ENCODE measurements around the gene KRT10. TPM values are rescaled to one million over a fixed set of nuclear protein-coding genes. Genes with fewer than 3 reads are reported as not detected.
A peak's percentile ranks its signal among the peaks of the same experiment; 100 is the strongest.

The KRT10 gene
- total RNA-seq, 1 donor from 2014 or later: 40.7 TPM

GRCh38 chr17:40819528-40820125 lies 2.8 kb downstream of the KRT10 start:
- Mint-ChIP-seq H3K4me3 (peak overlapping the region; percentile 77), H3K27ac (peak overlapping the region; percentile 53), H3K36me3 (ENCODE audit: low read depth) (peaks cover 33% of the 10 kb centered on the region), H3K9me3 (peaks cover 6% of the 10 kb centered on the region), H3K27me3 (peaks cover 7% of the 10 kb centered on the region), H3K4me1 (peaks cover 16% of the 10 kb centered on the region)
- DNase-seq: no peak
- intact Hi-C loops (cut with micrococcal nuclease): loop anchor here (1.0 to 10.0 kb wide), 4 partner anchors 171 to 848 kb away; partner anchors contain the start of gene TOP2A
- ChIA-PET CTCF (interaction anchor here (0.7 to 1.5 kb wide), 3 partner anchors 829 to 848 kb away, joined by 3 to 5 read pairs (median 3); no protein-coding TSS in a partner anchor), POLR2A (interaction anchor here (0.8 to 3.5 kb wide), 6 partner anchors 40 to 869 kb away, joined by 3 to 25 read pairs (median 4); partner anchors contain the start of genes EIF1 and SMARCE1)
- ATAC-seq (ENCODE audit: low read depth): no peak
- TF ChIP-seq CTCF (IDR thresholded peaks at IDR 0.05): no peak

GRCh38 chr17:40818733-40819527 lies 3.5 kb downstream of the KRT10 start:
- peaks cover 8% of the 10 kb centered on the region for H3K9me3 Mint-ChIP-seq
- DNase-seq: peak; percentile 79
- no peak for TF ChIP-seq CTCF (IDR thresholded peaks at IDR 0.05)
- intact Hi-C loops (cut with micrococcal nuclease): loop anchor here (1.0 to 10.0 kb wide), 5 partner anchors 171 to 870 kb away; partner anchors contain the start of gene TOP2A
- H3K36me3 Mint-ChIP-seq (ENCODE audit: low read depth): peaks cover 33% of the 10 kb centered on the region
- H3K4me1 Mint-ChIP-seq: peaks cover 10% of the 10 kb centered on the region
- ATAC-seq (ENCODE audit: low read depth): peak; percentile 89
- peak overlapping the region; percentile 87 for H3K4me3 Mint-ChIP-seq
- peaks cover 14% of the 10 kb centered on the region for H3K27me3 Mint-ChIP-seq
- ChIA-PET CTCF (interaction anchor here (0.9 to 1.5 kb wide), 6 partner anchors 15 to 849 kb away, joined by 3 to 5 read pairs (median 4); no protein-coding TSS in a partner anchor), POLR2A (interaction anchor here (0.6 to 3.5 kb wide), 17 partner anchors 13 to 870 kb away, joined by 3 to 25 read pairs (median 4); partner anchors contain the start of genes EIF1 and SMARCE1)
- H3K27ac Mint-ChIP-seq: peak overlapping the region; percentile 83

GRCh38 chr17:40818343-40818732 lies 4.1 kb downstream of the KRT10 start:
- no peak for TF ChIP-seq CTCF (IDR thresholded peaks at IDR 0.05)
- Mint-ChIP-seq H3K4me1 (peaks cover 10% of the 10 kb centered on the region), H3K9me3 (peaks cover 8% of the 10 kb centered on the region), H3K36me3 (ENCODE audit: low read depth) (peaks cover 33% of the 10 kb centered on the region), H3K4me3 (peak overlapping the region; percentile 87), H3K27ac (peak overlapping the region; percentile 83), H3K27me3 (peaks cover 18% of the 10 kb centered on the region)
- ChIA-PET CTCF (interaction anchor here (0.9 to 1.5 kb wide), 6 partner anchors 14 to 850 kb away, joined by 3 to 5 read pairs (median 4); no protein-coding TSS in a partner anchor), POLR2A (interaction anchor here (0.6 to 3.5 kb wide), 16 partner anchors 12 to 871 kb away, joined by 3 to 25 read pairs (median 4); partner anchors contain the start of genes EIF1 and SMARCE1)
- intact Hi-C loops (cut with micrococcal nuclease): loop anchor here (1.0 to 10.0 kb wide), 4 partner anchors 256 to 871 kb away; partner anchors contain the start of gene TOP2A
- DNase-seq (no peak), ATAC-seq (ENCODE audit: low read depth) (no peak)

- Mint-ChIP-seq H3K4me1 (peaks cover 10% of the 10 kb centered on the region), H3K4me3 (peak overlapping the region; percentile 69), H3K27me3 (peaks cover 26% of the 10 kb centered on the region), H3K9me3 (peaks cover 8% of the 10 kb centered on the region), H3K36me3 (ENCODE audit: low read depth) (peaks cover 29% of the 10 kb centered on the region), H3K27ac (no peak overlapping the region)
- ATAC-seq (ENCODE audit: low read depth) (no peak), DNase-seq (no peak)
- intact Hi-C loops (cut with micrococcal nuclease): loop anchor here (5.0 to 10.0 kb wide), 3 partner anchors 255 to 850 kb away; partner anchors contain the start of gene TOP2A
- TF ChIP-seq CTCF (IDR thresholded peaks at IDR 0.05): no peak
- ChIA-PET POLR2A (interaction anchor here (3.5 kb wide), 1 partner anchor 872 kb away, joined by 25 read pairs; the partner anchor contains the start of gene EIF1), CTCF (no interaction called here)
These were observed 5.2 kb downstream of the KRT10 start for GRCh38 chr17:40817103-40817682.
